Activated B cell treated with CpG ODN at 0.5 μM for 24 hours (primary cell): ENCODE measurements around the gene CDC73. TPM values are rescaled to one million over a fixed set of nuclear protein-coding genes. Genes with fewer than 3 reads are reported as not detected.
"Not testable (repeated sequence)": the region's sequence is repeated elsewhere in the genome, so short reads cannot be mapped to it uniquely, and the experiment has no call there.

ENCODE experiments used
- ATAC-seq: fragments of 200-7000 bp; cut with Tn5 transposase; one replicate; pipeline ENCODE4 v1.10.0; 2021; ENCODE audit warnings: low read depth, mild to moderate bottlenecking, moderate library complexity
- CTCF ChIA-PET: fragments of 350-600 bp; sonication (Branson Sonifier 250); formaldehyde crosslinking; loops from one replicate; lab custom pipeline; 2021; ENCODE audit warnings: antibody characterized with exemption; lab: Charles Lee
- POLR2A ChIA-PET: fragments of 350-600 bp; sonication (Branson Sonifier 250); formaldehyde crosslinking; loops from one replicate; lab custom pipeline; 2021; ENCODE audit warnings: antibody characterized with exemption; lab: Charles Lee
- DNase-seq: peaks from one replicate; pipeline ENCODE4 v3.0.0; 2022
- H3K27ac Mint-ChIP-seq: one replicate; pipeline ENCODE4 v1.8.0; 2020; ENCODE audit warnings: mixed read lengths
- H3K27me3 Mint-ChIP-seq: one replicate; pipeline ENCODE4 v1.8.0; 2021; ENCODE audit warnings: mixed read lengths
- H3K36me3 Mint-ChIP-seq: one replicate; pipeline ENCODE4 v1.8.0; 2021; ENCODE audit warnings: low read depth, mixed read lengths
- H3K4me1 Mint-ChIP-seq: one replicate; pipeline ENCODE4 v1.8.0; 2021; ENCODE audit warnings: mixed read lengths
- H3K4me3 Mint-ChIP-seq: one replicate; pipeline ENCODE4 v1.8.0; 2020; ENCODE audit warnings: mild to moderate bottlenecking, mixed read lengths
- H3K9me3 Mint-ChIP-seq: one replicate; pipeline ENCODE4 v1.8.0; 2020; ENCODE audit warnings: mixed read lengths
- intact Hi-C: fragments of 100-400 bp; cut with micrococcal nuclease; formaldehyde crosslinking; loops from one replicate; pipeline ENCODE4 v1.15.1; 2024
- total RNA-seq: library from RNA; stranded (reverse); gene quantifications from 2 replicates; pipeline ENCODE4 v1.2.3, GENCODE V29; 2022
- TF ChIP-seq, protein P1 (sequence below): fragments of 200-600 bp; IDR thresholded peaks from one replicate; pipeline ENCODE4 v1.8.0; 2022; ENCODE audit warnings: antibody characterized with exemption, mild to moderate bottlenecking

CDC73 gene
- total RNA-seq, 1 donor from 2014 or later: 59.1 TPM

GRCh38 chr1:193283016-193283415 is 161.2 kb downstream of the CDC73 start:
- Mint-ChIP-seq H3K36me3 (no peaks in the 10 kb centered on the region), H3K4me1 (no peaks in the 10 kb centered on the region), H3K4me3 (no peak overlapping the region), H3K27ac (no peak overlapping the region), H3K27me3 (no peaks in the 10 kb centered on the region), H3K9me3 (peaks cover 2% of the 10 kb centered on the region)
- TF ChIP-seq, protein P1, sequence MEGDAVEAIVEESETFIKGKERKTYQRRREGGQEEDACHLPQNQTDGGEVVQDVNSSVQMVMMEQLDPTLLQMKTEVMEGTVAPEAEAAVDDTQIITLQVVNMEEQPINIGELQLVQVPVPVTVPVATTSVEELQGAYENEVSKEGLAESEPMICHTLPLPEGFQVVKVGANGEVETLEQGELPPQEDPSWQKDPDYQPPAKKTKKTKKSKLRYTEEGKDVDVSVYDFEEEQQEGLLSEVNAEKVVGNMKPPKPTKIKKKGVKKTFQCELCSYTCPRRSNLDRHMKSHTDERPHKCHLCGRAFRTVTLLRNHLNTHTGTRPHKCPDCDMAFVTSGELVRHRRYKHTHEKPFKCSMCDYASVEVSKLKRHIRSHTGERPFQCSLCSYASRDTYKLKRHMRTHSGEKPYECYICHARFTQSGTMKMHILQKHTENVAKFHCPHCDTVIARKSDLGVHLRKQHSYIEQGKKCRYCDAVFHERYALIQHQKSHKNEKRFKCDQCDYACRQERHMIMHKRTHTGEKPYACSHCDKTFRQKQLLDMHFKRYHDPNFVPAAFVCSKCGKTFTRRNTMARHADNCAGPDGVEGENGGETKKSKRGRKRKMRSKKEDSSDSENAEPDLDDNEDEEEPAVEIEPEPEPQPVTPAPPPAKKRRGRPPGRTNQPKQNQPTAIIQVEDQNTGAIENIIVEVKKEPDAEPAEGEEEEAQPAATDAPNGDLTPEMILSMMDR: no peak
- ChIA-PET CTCF (no interaction called here), POLR2A (no interaction called here)
- intact Hi-C loops: no loop called here
- ATAC-seq (no peak), DNase-seq (no peak)

DNA sequence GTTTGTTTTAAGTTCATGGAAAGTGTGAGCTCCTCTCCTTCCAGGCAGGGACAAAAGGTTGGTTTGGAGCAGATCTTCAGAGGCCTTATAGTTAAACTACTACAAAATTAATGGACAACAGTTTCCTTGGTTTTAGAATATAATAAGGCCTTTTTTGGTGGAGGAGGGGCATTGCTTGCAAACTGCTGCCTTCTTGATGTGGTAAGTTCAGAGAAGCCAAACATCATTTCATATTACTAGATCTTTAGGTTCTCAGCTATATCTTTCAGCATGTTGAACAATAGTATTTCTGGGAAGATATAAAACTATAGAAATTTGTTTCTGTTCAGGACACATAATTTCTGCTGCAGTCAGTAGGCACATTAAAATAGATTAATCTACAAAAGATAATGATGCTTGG is 162.4 kb downstream of the CDC73 start:
- Mint-ChIP-seq H3K27ac (no peak overlapping the region), H3K4me1 (no peaks in the 10 kb centered on the region), H3K9me3 (peaks cover 2% of the 10 kb centered on the region), H3K4me3 (no peak overlapping the region), H3K36me3 (no peaks in the 10 kb centered on the region), H3K27me3 (no peaks in the 10 kb centered on the region)
- TF ChIP-seq, protein P1: no peak
- DNase-seq (no peak), ATAC-seq (no peak)
- ChIA-PET POLR2A (no interaction called here), CTCF (no interaction called here)
- intact Hi-C loops: no loop called here

GRCh38 chr1:193285641-193286040 is 163.8 kb downstream of the CDC73 start:
- TF ChIP-seq, protein P1: no peak
- H3K4me3 Mint-ChIP-seq: no peak overlapping the region
- DNase-seq (no peak), ATAC-seq (no peak)
- peaks cover 2% of the 10 kb centered on the region for H3K27me3 Mint-ChIP-seq
- no peaks in the 10 kb centered on the region for H3K9me3 Mint-ChIP-seq
- ChIA-PET CTCF (interaction anchor here (0.6 kb wide), 1 partner anchor 16 kb away, joined by 3 read pairs; no protein-coding TSS in a partner anchor), POLR2A (no interaction called here)
- intact Hi-C loops: no loop called here
- H3K36me3 Mint-ChIP-seq: no peaks in the 10 kb centered on the region
- H3K4me1 Mint-ChIP-seq: no peaks in the 10 kb centered on the region
- no peak overlapping the region for H3K27ac Mint-ChIP-seq

DNA sequence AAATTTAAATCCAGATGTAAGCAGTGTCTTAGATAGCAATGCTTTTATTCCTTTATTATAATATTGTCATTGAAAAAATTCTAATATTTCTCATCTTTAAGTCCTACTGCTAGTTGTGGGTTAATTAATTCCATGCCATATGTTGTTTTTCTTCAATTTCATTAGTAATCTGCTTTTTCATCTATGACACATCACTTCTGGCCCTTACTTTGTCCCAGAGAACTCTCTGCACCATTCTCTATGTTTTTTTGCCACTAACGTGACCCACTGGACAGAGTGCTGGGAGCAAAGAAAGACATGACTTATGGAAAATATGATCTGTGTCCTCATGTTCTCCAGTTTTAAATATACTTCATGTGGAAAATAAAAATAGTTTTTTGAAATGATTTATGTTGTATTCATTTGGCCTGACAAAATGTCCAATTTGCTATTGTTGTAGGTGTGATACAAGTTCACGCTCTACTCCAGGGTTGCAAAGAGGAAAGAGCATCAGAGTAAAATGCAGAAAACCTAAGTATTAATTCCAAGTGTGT is 166.8 kb downstream of the CDC73 start:
- intact Hi-C loops, DNase-seq, H3K36me3 Mint-ChIP-seq, H3K4me3 Mint-ChIP-seq, H3K27ac Mint-ChIP-seq, POLR2A ChIA-PET, CTCF ChIA-PET, H3K9me3 Mint-ChIP-seq, H3K4me1 Mint-ChIP-seq, ATAC-seq, H3K27me3 Mint-ChIP-seq: not testable (repeated sequence)

DNA sequence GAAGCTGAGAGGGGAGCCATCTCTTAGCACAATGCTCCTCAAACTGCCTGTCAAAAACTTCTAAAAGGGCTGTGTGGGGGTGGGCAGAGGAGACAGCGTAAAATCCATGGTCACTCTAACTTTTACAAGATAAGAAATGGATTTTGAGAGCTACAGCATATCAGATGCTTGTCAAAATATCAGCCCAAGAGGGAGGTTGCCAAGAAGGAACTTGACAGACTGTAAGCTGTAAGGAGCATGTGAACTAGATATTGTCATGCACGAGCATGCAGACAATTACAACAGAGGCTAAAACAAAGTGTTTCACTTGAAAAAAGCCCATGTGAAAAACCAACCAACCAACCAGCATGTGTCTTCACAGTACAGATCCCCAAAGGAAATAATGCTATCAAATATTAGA is 171.9 kb downstream of the CDC73 start:
- intact Hi-C loops: no loop called here
- Mint-ChIP-seq H3K36me3 (no peaks in the 10 kb centered on the region), H3K9me3 (peaks cover 7% of the 10 kb centered on the region), H3K27me3 (peaks cover 2% of the 10 kb centered on the region), H3K4me1 (no peaks in the 10 kb centered on the region), H3K27ac (no peak overlapping the region), H3K4me3 (no peak overlapping the region)
- TF ChIP-seq, protein P1: no peak
- DNase-seq (no peak), ATAC-seq (no peak)
- POLR2A ChIA-PET: no interaction called here
- CTCF ChIA-PET: no interaction called here

DNA sequence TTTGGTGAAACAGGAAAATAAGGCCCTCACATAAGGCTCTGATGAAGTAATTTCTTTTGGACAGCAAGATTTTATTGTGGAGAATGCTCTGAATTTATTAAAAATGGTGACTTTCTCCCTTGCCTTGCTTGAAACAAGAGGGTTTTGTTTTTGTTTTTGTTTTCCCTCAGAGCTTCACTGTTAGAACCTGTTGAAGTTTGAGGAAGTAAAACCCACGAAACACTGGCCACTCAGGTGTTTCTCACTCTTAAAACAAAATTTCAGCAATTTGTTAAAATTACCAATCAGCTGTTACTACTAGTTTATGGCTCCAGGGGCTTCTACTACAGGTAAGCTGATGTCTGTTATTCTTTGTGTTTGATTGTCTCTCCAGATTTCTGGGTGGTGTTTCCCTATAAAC is 177.2 kb downstream of the CDC73 start:
- TF ChIP-seq, protein P1: no peak
- H3K36me3 Mint-ChIP-seq: no peaks in the 10 kb centered on the region
- H3K27ac Mint-ChIP-seq: no peak overlapping the region
- ChIA-PET POLR2A (no interaction called here), CTCF (no interaction called here)
- H3K27me3 Mint-ChIP-seq: peaks cover 2% of the 10 kb centered on the region
- intact Hi-C loops: no loop called here
- ATAC-seq (no peak), DNase-seq (no peak)
- no peaks in the 10 kb centered on the region for H3K4me1 Mint-ChIP-seq
- H3K9me3 Mint-ChIP-seq: peaks cover 7% of the 10 kb centered on the region
- H3K4me3 Mint-ChIP-seq: no peak overlapping the region
